GM23248 (cell line): Measurements from ENCODE around the gene GYG2. TPM values are rescaled to one million over a fixed set of nuclear protein-coding genes. Genes with fewer than 3 reads are reported as not detected.
A peak's percentile ranks its signal among the peaks of the same experiment; 100 is the strongest.

ENCODE experiments used
- DNase-seq: peaks from one replicate; pipeline ENCODE4 v3.0.0-alpha.2; 2015
- H2AFZ ChIP-seq: fragments of 200-600 bp; sonication (generic); 2 replicates; pipeline ENCODE4 v1.6.1; 2016; ENCODE audit warnings: antibody characterized with exemption
- H3F3A ChIP-seq: fragments of 200-600 bp; sonication (generic); 2 replicates; pipeline ENCODE4 v1.6.1; 2016; ENCODE audit warnings: mild to moderate bottlenecking, antibody characterized with exemption, mixed run types; ENCODE audit not compliant: insufficient read depth
- H3K27ac ChIP-seq: fragments of 200-600 bp; sonication (generic); 2 replicates; pipeline ENCODE4 v1.5.1; 2016; ENCODE audit warnings: mild to moderate bottlenecking
- H3K27me3 ChIP-seq: fragments of 200-600 bp; sonication (generic); replicated peaks from 2 replicates; pipeline ENCODE4 v1.6.1; 2016; ENCODE audit warnings: mild to moderate bottlenecking; ENCODE audit not compliant: insufficient read depth
- H3K36me3 ChIP-seq: fragments of 200-600 bp; sonication (generic); 2 replicates; pipeline ENCODE4 v1.6.1; 2016; ENCODE audit warnings: low read depth, mild to moderate bottlenecking
- H3K4me1 ChIP-seq: fragments of 200-600 bp; sonication (generic); 2 replicates; pipeline ENCODE4 v1.6.1; 2016; ENCODE audit warnings: mild to moderate bottlenecking; ENCODE audit not compliant: insufficient read depth
- H3K4me2 ChIP-seq: fragments of 200-600 bp; sonication (generic); one replicate; pipeline ENCODE4 v1.6.1; 2016; ENCODE audit warnings: mild to moderate bottlenecking; ENCODE audit not compliant: unreplicated experiment
- H3K4me3 ChIP-seq: fragments of 200-600 bp; sonication (generic); 2 replicates; pipeline ENCODE4 v1.5.1; 2016; ENCODE audit warnings: mild to moderate bottlenecking
- H3K79me2 ChIP-seq: fragments of 200-600 bp; sonication (generic); 2 replicates; pipeline ENCODE4 v1.6.1; 2016; ENCODE audit warnings: mild to moderate bottlenecking; ENCODE audit not compliant: insufficient read depth
- H3K9ac ChIP-seq: fragments of 200-600 bp; sonication (generic); 2 replicates; pipeline ENCODE4 v1.6.1; 2016; ENCODE audit warnings: mild to moderate bottlenecking
- H3K9me2 ChIP-seq: fragments of 200-600 bp; sonication (generic); 2 replicates; pipeline ENCODE4 v1.6.1; 2016; ENCODE audit warnings: mixed run types, mild to moderate bottlenecking, moderate library complexity; ENCODE audit not compliant: insufficient read depth
- H3K9me3 ChIP-seq: fragments of 200-600 bp; sonication (generic); one replicate; pipeline ENCODE4 v1.6.1; 2017; ENCODE audit warnings: low read depth
- H4K20me1 ChIP-seq: fragments of 200-600 bp; sonication (generic); 2 replicates; pipeline ENCODE4 v1.6.0; 2016; ENCODE audit not compliant: insufficient read depth
- EZH2 ChIP-seq: fragments of 200-600 bp; sonication (generic); IDR thresholded peaks from 2 replicates; pipeline ENCODE4 v1.6.1; 2018; ENCODE audit warnings: antibody characterized with exemption, mild to moderate bottlenecking; ENCODE audit not compliant: insufficient read depth, poor library complexity, severe bottlenecking
- EZH2phosphoT487 ChIP-seq: fragments of 200-600 bp; sonication (generic); IDR thresholded peaks from 2 replicates; pipeline ENCODE4 v1.6.1; 2018; ENCODE audit warnings: antibody characterized with exemption, moderate library complexity, mild to moderate bottlenecking, low read depth; ENCODE audit not compliant: insufficient read depth
- WGBS, 2 experiments: methylation state at CpG; one replicate each; pipeline ENCODE4 v1.1.6; 2015 to 2017; ENCODE audit warnings: low lambda C conversion rate in 2 of 2, low coverage in 1 of 2; ENCODE audit errors: missing lambda C conversion rate in 2 of 2; 5-methylcytosine and 5-hydroxymethylcytosine counted together
- in situ Hi-C: fragments of 300-500 bp; cut with MboI; formaldehyde crosslinking; loops from 2 replicates; pipeline ENCODE4 v1.15.0; 2020
- polyA plus RNA-seq: library from polyadenylated mRNA; unstranded; fragments of >200 nt; fragmentation: Nextera tagmentation; extraction: Ambion mirVana; gene quantifications from 2 replicates; pipeline ENCODE4 v1.2.1, GENCODE V29; 2016
- total RNA-seq: library from RNA; depleted of rRNA; stranded (reverse); fragments of >200 nt; shearing (Covaris generic); gene quantifications from 2 replicates; pipeline ENCODE4 v1.2.3, GENCODE V29; 2014

The GYG2 gene
- total and polyA plus RNA-seq, 2 experiments from 2014 or later: 0.43 to 0.86 TPM

GRCh38 chrX:2875136-2875481 is 46.4 kb downstream of the GYG2 start:
- 89 to 90% methylated on average over 3 of the region's 3 CpGs for WGBS, 2 experiments
- Histone ChIP-seq H3K4me3 (no peak overlapping the region), H3K27ac (no peak overlapping the region), H3K27me3 (no peaks in the 10 kb centered on the region), H3K9me2 (no peaks in the 10 kb centered on the region), H3K9ac (no peak overlapping the region), H3K79me2 (no peaks in the 10 kb centered on the region), H3K36me3 (no peaks in the 10 kb centered on the region), H4K20me1 (no peaks in the 10 kb centered on the region), H3F3A (no peaks in the 10 kb centered on the region), H3K9me3 (no peaks in the 10 kb centered on the region), H2AFZ (no peak overlapping the region), H3K4me1 (no peaks in the 10 kb centered on the region), H3K4me2 (no peak overlapping the region)
- no peak for TF ChIP-seq EZH2
- no peak for TF ChIP-seq EZH2phosphoT487
- in situ Hi-C loops: no loop called here
- DNase-seq: no peak

- 45 to 46% methylated on average over 6 of the region's 6 CpGs for WGBS, 2 experiments
- H3F3A ChIP-seq: no peaks in the 10 kb centered on the region
- H3K4me1 ChIP-seq: no peaks in the 10 kb centered on the region
- no peaks in the 10 kb centered on the region for H3K9me2 ChIP-seq
- in situ Hi-C loops: no loop called here
- H3K4me3 ChIP-seq: no peak overlapping the region
- H3K27ac ChIP-seq: no peak overlapping the region
- peak; percentile 42 for DNase-seq
- no peaks in the 10 kb centered on the region for H3K9me3 ChIP-seq
- H3K9ac ChIP-seq: no peak overlapping the region
- H3K79me2 ChIP-seq: no peaks in the 10 kb centered on the region
- no peaks in the 10 kb centered on the region for H4K20me1 ChIP-seq
- TF ChIP-seq EZH2phosphoT487: no peak
- no peak for TF ChIP-seq EZH2
- H2AFZ ChIP-seq: no peak overlapping the region
- no peak overlapping the region for H3K4me2 ChIP-seq
- no peaks in the 10 kb centered on the region for H3K36me3 ChIP-seq
- H3K27me3 ChIP-seq: no peaks in the 10 kb centered on the region
Observed at GRCh38 chrX:2875798-2876399, 47.2 kb downstream of the GYG2 start.

GRCh38 chrX:2878563-2878962 is 49.8 kb downstream of the GYG2 start:
- no peaks in the 10 kb centered on the region for H3K9me2 ChIP-seq
- no peaks in the 10 kb centered on the region for H3K27me3 ChIP-seq
- no peaks in the 10 kb centered on the region for H3K4me1 ChIP-seq
- in situ Hi-C loops: no loop called here
- H3F3A ChIP-seq: no peaks in the 10 kb centered on the region
- no peak overlapping the region for H3K4me3 ChIP-seq
- no peaks in the 10 kb centered on the region for H3K36me3 ChIP-seq
- no peak overlapping the region for H3K27ac ChIP-seq
- DNase-seq: no peak
- H2AFZ ChIP-seq: no peak overlapping the region
- no peaks in the 10 kb centered on the region for H4K20me1 ChIP-seq
- WGBS, 2 experiments: 19 to 46% methylated on average over 2 of the region's 2 CpGs
- no peaks in the 10 kb centered on the region for H3K9me3 ChIP-seq
- no peak for TF ChIP-seq EZH2phosphoT487
- TF ChIP-seq EZH2: no peak
- no peaks in the 10 kb centered on the region for H3K79me2 ChIP-seq
- H3K9ac ChIP-seq: no peak overlapping the region
- no peak overlapping the region for H3K4me2 ChIP-seq

- no peak for DNase-seq
- Histone ChIP-seq H2AFZ (no peak overlapping the region), H3K9me2 (no peaks in the 10 kb centered on the region), H3K27ac (no peak overlapping the region), H3F3A (no peaks in the 10 kb centered on the region), H3K79me2 (no peaks in the 10 kb centered on the region), H3K9me3 (no peaks in the 10 kb centered on the region), H3K27me3 (no peaks in the 10 kb centered on the region), H3K36me3 (no peaks in the 10 kb centered on the region), H3K9ac (no peak overlapping the region), H3K4me2 (no peak overlapping the region), H3K4me3 (no peak overlapping the region), H3K4me1 (no peaks in the 10 kb centered on the region), H4K20me1 (no peaks in the 10 kb centered on the region)
- 56 to 100% methylated on average over 1 of the region's 1 CpG for WGBS, 2 experiments
- in situ Hi-C loops: no loop called here
- no peak for TF ChIP-seq EZH2phosphoT487
- TF ChIP-seq EZH2: no peak
Observed at GRCh38 chrX:2879670-2880069, 50.9 kb downstream of the GYG2 start.

- Histone ChIP-seq H3K9me2 (no peaks in the 10 kb centered on the region), H3K27me3 (no peaks in the 10 kb centered on the region), H3K9ac (no peak overlapping the region), H3K79me2 (no peaks in the 10 kb centered on the region), H3K4me3 (no peak overlapping the region), H3K4me1 (no peaks in the 10 kb centered on the region), H3K4me2 (no peak overlapping the region), H3K36me3 (no peaks in the 10 kb centered on the region), H4K20me1 (no peaks in the 10 kb centered on the region), H3F3A (no peaks in the 10 kb centered on the region), H2AFZ (no peak overlapping the region), H3K27ac (no peak overlapping the region), H3K9me3 (no peaks in the 10 kb centered on the region)
- DNase-seq: no peak
- TF ChIP-seq EZH2phosphoT487 (no peak), EZH2 (no peak)
- in situ Hi-C loops: no loop called here
- 76% methylated on average over 6 to 14 of the region's 14 CpGs for WGBS, 2 experiments
Observed at GRCh38 chrX:2883770-2884169, 55.0 kb downstream of the GYG2 start.
